DMS53 (cell line): Measurements from ENCODE around the gene SAMD9L.

Experiments
- DNase-seq: peaks from one replicate; lab custom pipeline; 2025; lab: John Stamatoyannopoulos, UW

Gene SAMD9L

GRCh38 chr7:93148144-93148543, at the start of gene SAMD9L:
TSS of gene SAMD9L (minus strand) at chr7:93148385. CDS start at chr7:93135971, 12,414 bp downstream.
- DNase-seq: peak; percentile 44

GRCh38 chr7:93196336-93196735, 48.2 kb upstream of the SAMD9L start:
- no peak for DNase-seq

- DNase-seq: peak; percentile 81
Measured at GRCh38 chr7:93194386-93194785, 46.2 kb upstream of the SAMD9L start.

GRCh38 chr7:93188870-93189634, 40.9 kb upstream of the SAMD9L start:
- DNase-seq: no peak

GRCh38 chr7:93185303-93186027, 37.3 kb upstream of the SAMD9L start:
- DNase-seq: no peak

- no peak for DNase-seq
Measured at GRCh38 chr7:93179173-93179572, 31.0 kb upstream of the SAMD9L start.

GRCh38 chr7:93178213-93178612, 30.0 kb upstream of the SAMD9L start:
- DNase-seq: peak; percentile 78

- no peak for DNase-seq
Measured at GRCh38 chr7:93176992-93177580, 28.9 kb upstream of the SAMD9L start.

GRCh38 chr7:93175219-93175618, 27.0 kb upstream of the SAMD9L start:
- DNase-seq: peak; percentile 21

GRCh38 chr7:93172683-93173082, 24.5 kb upstream of the SAMD9L start:
- no peak for DNase-seq

- peak; percentile 10 for DNase-seq
Measured at GRCh38 chr7:93171606-93172226, 23.5 kb upstream of the SAMD9L start.

GRCh38 chr7:93165447-93165846, 17.3 kb upstream of the SAMD9L start:
- DNase-seq: no peak

- no peak for DNase-seq
Measured at GRCh38 chr7:93164766-93165165, 16.6 kb upstream of the SAMD9L start.

- DNase-seq: no peak
Measured at GRCh38 chr7:93161181-93161762, 13.1 kb upstream of the SAMD9L start.

GRCh38 chr7:93160410-93160809, 12.2 kb upstream of the SAMD9L start:
- no peak for DNase-seq

- DNase-seq: peak; percentile 24
Measured at GRCh38 chr7:93159490-93159889, 11.3 kb upstream of the SAMD9L start.

- DNase-seq: no peak
Measured at GRCh38 chr7:93156884-93157283, 8.7 kb upstream of the SAMD9L start.

GRCh38 chr7:93150200-93150835, 2.1 kb upstream of the SAMD9L start:
- DNase-seq: peak; percentile 94

GRCh38 chr7:93148727-93149126, 542 bp upstream of the SAMD9L start:
- DNase-seq: no peak

- DNase-seq: peak; percentile 69
Measured at GRCh38 chr7:93147363-93147762, 822 bp downstream of the SAMD9L start.

- peak; percentile 54 for DNase-seq
Measured at GRCh38 chr7:93146472-93147141, 1.6 kb downstream of the SAMD9L start.
